Upper lobe of left lung (tissue), 4 donors: ENCODE data around the gene LRBA.

Experiments
- CTCF ChIP-seq, 6 experiments: fragments of 450-650 bp in 4 of 6; fragments of 200-600 bp in 2 of 6; sonication (generic) in 2 of 6; IDR thresholded peaks; one replicate each; pipeline ENCODE4 v1.5.1; 2016 to 2019; ENCODE audit warnings: antibody characterized with exemption in 6 of 6
- EP300 ChIP-seq, 4 donors: sonication (generic); formaldehyde crosslinking; IDR thresholded peaks; one replicate each; pipeline ENCODE4 v1.5.1; 2017; ENCODE audit warnings: antibody characterized with exemption in 4 of 4, control low read depth in 2 of 4
- POLR2A ChIP-seq, 4 donors: fragments of 450-650 bp; IDR thresholded peaks; one replicate each; pipeline ENCODE4 v1.5.1; 2016 to 2017; ENCODE audit warnings: antibody characterized with exemption in 4 of 4, mild to moderate bottlenecking in 2 of 4
- POLR2AphosphoS5 ChIP-seq, 2 donors: sonication (generic); formaldehyde crosslinking; IDR thresholded peaks; one replicate each; pipeline ENCODE4 v1.5.1; 2017; ENCODE audit warnings: antibody characterized with exemption in 2 of 2

DNA sequence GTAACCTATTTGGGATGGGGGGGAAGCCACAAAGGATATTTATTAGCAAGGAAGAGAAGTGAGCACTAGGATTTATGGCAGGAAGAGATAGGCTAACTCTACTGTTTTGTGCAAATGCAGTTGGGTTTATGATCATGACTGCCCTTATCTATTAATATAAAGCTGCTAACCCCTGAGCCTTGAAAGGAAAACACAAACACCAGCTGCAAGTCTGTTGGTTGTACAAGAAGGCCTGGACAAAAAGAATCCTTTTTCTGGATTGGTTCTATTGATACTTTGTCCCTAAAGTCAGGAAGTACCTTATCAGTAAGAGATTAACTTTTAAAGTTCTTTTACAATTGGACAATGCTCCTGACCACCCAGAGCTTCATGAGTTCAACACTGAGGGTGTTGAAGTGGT is 188.8 kb downstream of the LRBA start:
- TF ChIP-seq CTCF (IDR thresholded peaks at IDR 0.05): no peak
- no peak for TF ChIP-seq EP300 (IDR thresholded peaks at IDR 0.05)
- TF ChIP-seq POLR2A (IDR thresholded peaks at IDR 0.05): no peak
- TF ChIP-seq POLR2AphosphoS5 (IDR thresholded peaks at IDR 0.05): no peak
